HL-60 (cell line): ENCODE results near the gene DENND4C.
A peak's percentile ranks its signal among the peaks of the same experiment; 100 is the strongest.

Source experiments
- DNase-seq, 2 experiments: peaks; one replicate each; pipeline ENCODE4 v3.0.0-alpha.2; 2010 to 2020; ENCODE audit warnings: low read depth in 1 of 2, low spot score in 1 of 2
- H3K27ac ChIP-seq: fragments of 250-450 bp; sonication (Bioruptor Pico); replicated peaks from 2 replicates; pipeline ENCODE4 v1.5.1; 2020; ENCODE audit warnings: mild to moderate bottlenecking, moderate library complexity
- H3K27me3 ChIP-seq: fragments of 250-450 bp; sonication (Bioruptor Pico); 2 replicates; pipeline ENCODE4 v1.5.1; 2021; ENCODE audit warnings: mild to moderate bottlenecking, moderate library complexity; ENCODE audit not compliant: insufficient read depth, poor library complexity, severe bottlenecking
- H3K4me3 ChIP-seq: replicated peaks from 2 replicates; pipeline ENCODE4 v1.5.1; 2011; ENCODE audit warnings: mild to moderate bottlenecking, control low read depth, low read length; ENCODE audit not compliant: insufficient read depth
- CTCF ChIP-seq: IDR thresholded peaks from one replicate; pipeline ENCODE4 v1.5.1; 2011; ENCODE audit warnings: low read length, control low read depth, inconsistent platforms; ENCODE audit not compliant: insufficient read depth
- GABPA ChIP-seq: IDR thresholded peaks from 2 replicates; pipeline ENCODE4 v1.6.1; 2012; ENCODE audit warnings: low read depth
- POLR2AphosphoS5 ChIP-seq: IDR thresholded peaks from 2 replicates; pipeline ENCODE4 v1.6.1; 2012; ENCODE audit warnings: low read depth
- REST ChIP-seq: IDR thresholded peaks from 2 replicates; pipeline ENCODE4 v1.6.1; 2012; ENCODE audit warnings: low read depth; ENCODE audit not compliant: insufficient replicate concordance
- SPI1 ChIP-seq: IDR thresholded peaks from 2 replicates; pipeline ENCODE4 v1.6.1; 2012; ENCODE audit warnings: low read depth, mild to moderate bottlenecking, borderline replicate concordance
- long read RNA-seq: library from polyadenylated mRNA; unstranded; transcript quantifications from one replicate; pipeline ENCODE4 v2.0.0, GENCODE V29; 2020

The DENND4C gene
- long read RNA-seq, partial matches to known transcripts, result 2 of 2 reads
- long read RNA-seq, other reads (novel, unspliced or antisense), result 0 of 2 reads

DNA sequence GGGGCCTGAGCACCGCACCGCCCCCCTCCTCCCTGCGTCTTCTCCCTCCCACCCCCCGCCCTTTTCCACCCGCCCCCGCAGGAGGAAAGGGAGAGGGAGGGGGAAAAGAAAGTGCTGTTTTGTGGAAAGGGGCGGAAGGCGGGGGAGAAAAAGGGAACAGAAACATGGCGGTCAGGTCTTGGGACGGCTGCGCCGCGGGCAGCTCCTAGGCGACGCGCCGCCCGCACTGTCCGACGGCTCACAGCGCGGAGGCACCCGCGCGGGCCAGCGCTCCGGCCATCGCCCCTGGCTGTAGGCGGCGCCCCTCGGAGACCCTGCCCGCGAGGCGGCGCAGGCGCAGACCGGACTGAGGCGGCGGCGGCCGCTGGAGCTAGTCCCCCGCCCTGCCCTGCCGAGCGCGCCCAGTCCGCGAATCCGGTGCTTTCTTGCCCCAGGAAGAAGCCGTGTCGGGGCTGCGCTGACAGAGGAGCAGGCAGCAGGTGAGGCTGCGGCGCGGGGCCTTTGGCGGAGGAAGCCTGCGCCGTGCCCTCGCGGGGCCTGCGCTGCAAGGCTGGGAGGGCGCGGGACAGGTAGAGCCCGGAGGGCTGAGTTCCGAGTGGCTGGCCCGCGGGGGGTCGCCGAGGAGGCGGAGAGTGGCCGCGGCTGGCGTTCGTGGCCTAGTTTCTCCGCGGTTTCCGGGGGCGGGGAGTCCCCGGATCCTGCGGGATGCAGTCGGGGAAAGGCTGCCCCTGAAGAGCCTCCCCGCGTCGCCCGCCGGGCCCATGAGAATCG, at the start of gene DENND4C:
Gene DENND4C (plus strand): TSS at position 339 of the 771 bp plus-strand sequence. CDS start 45,482 bp downstream, outside the sequence.
- peak; percentile 33 to 67 for DNase-seq
- no peaks in the 10 kb centered on the region for H3K27me3 ChIP-seq
- H3K4me3 ChIP-seq, result peak within 1 kb of the TSS; percentile 70
- TF ChIP-seq REST (no peak), CTCF (no peak), SPI1 (peak; percentile 33; the same call in 1 of the 2 replicates), POLR2AphosphoS5 (peak; percentile 12; the same call in 1 of the 2 replicates), GABPA (no peak)
- peak within 1 kb of the TSS; percentile 87 for H3K27ac ChIP-seq

- DNase-seq, result no peak
- Histone ChIP-seq H3K27me3 (no peaks in the 10 kb centered on the region), H3K4me3 (no peak overlapping the region), H3K27ac (no peak overlapping the region)
- TF ChIP-seq SPI1, result no peak
- TF ChIP-seq REST, result no peak
- TF ChIP-seq CTCF, result no peak
- TF ChIP-seq POLR2AphosphoS5, result no peak
- no peak for TF ChIP-seq GABPA
Observed at GRCh38 chr9:19180991-19181390, 49.5 kb upstream of the DENND4C start.

- Histone ChIP-seq H3K27ac (no peak overlapping the region), H3K27me3 (no peaks in the 10 kb centered on the region), H3K4me3 (no peak overlapping the region)
- TF ChIP-seq GABPA (no peak), REST (no peak), SPI1 (no peak), CTCF (no peak), POLR2AphosphoS5 (no peak)
- no peak for DNase-seq
Observed at GRCh38 chr9:19181561-19181960, 48.9 kb upstream of the DENND4C start.
